ENCODE results near the gene TOM1. TPM values are rescaled to one million over a fixed set of nuclear protein-coding genes. Genes with fewer than 3 reads are reported as not detected.

TOM1 gene
- total and polyA plus RNA-seq, 12 donors = 51.1 to 72.5 (median 62.6) TPM

DNA sequence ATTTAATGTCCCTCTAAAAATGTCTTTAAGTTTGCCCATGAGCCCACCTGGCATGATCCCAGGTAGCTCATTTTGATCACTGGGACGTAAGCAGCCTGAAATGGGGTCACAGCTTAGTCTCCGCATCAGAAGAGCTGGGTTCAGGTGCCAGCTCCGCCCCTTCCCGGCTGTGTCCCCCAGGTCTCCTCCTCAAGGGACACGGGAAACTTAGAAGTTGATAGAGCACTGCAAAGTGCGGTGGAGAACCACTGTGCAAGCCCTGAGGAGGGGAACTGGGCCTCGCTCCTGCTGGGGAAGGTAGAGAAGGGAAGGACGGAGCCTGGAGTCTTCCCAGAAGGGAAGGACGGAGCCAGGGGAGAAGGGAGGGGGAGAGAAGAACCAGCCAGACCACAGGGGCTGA, 7.7 kb downstream of the TOM1 start:
- Histone ChIP-seq H3K36me3 (peaks cover 0 to 10% (median 0%) of the 10 kb centered on the region in 9 donors), H3K9me3 (no peaks in the 10 kb centered on the region), H3K4me1 (peaks cover 0 to 81% (median 55%) of the 10 kb centered on the region in 9 donors), H3K27me3 (no peaks in the 10 kb centered on the region), H3K27ac (peak overlapping the region in 8 of 10 donors; percentile 6 to 63 (median 42)), H3K4me3 (no peak overlapping the region)
- no peak for TF ChIP-seq CTCF (IDR thresholded peaks at IDR 0.05)
- ATAC-seq (no peak), DNase-seq (no peak)
- 80% methylated on average over 9 of the region's 9 CpGs for WGBS, 2 donors
- intact Hi-C loops (cut with DNase I) = no loop called here

DNA sequence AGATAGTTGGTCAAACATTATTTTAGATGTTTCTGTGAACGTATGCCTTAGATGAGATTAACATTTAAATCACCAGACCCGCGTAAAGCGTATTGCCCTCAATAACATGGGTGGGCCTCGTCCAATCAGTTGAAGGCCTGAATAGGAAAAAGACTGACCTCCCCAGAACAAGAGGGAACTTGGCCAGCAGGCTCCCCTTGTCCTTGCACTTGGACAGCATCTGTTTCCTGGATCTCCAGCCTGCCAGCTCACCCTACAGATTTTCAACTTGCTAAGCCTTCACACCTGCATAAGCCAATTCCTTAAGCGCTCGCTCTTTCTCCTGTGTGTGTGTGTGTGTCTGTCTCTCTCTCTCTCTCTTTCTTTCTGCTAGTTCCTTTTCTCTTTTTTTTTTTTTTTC, 8.2 kb downstream of the TOM1 start:
- no peak for DNase-seq
- no peak for TF ChIP-seq CTCF (IDR thresholded peaks at IDR 0.05)
- Histone ChIP-seq H3K4me3 (no peak overlapping the region), H3K4me1 (peaks cover 3 to 81% (median 60%) of the 10 kb centered on the region in 9 donors), H3K36me3 (peaks cover 0 to 9% (median 0%) of the 10 kb centered on the region in 9 donors), H3K27ac (no peak overlapping the region), H3K9me3 (no peaks in the 10 kb centered on the region), H3K27me3 (no peaks in the 10 kb centered on the region)
- 90 to 91% methylated on average over 7 of the region's 7 CpGs for WGBS, 2 donors
- intact Hi-C loops (cut with DNase I) = no loop called here
- ATAC-seq = no peak

GRCh38 chr22:35308480-35309021, 8.9 kb downstream of the TOM1 start:
- Histone ChIP-seq H3K27ac (peak overlapping the region in 2 of 10 donors; percentile 39 to 45), H3K36me3 (peaks cover 0 to 9% (median 0%) of the 10 kb centered on the region in 9 donors), H3K9me3 (no peaks in the 10 kb centered on the region), H3K4me3 (no peak overlapping the region), H3K4me1 (peaks cover 5 to 86% (median 67%) of the 10 kb centered on the region in 9 donors), H3K27me3 (no peaks in the 10 kb centered on the region)
- no peak for ATAC-seq
- TF ChIP-seq CTCF (IDR thresholded peaks at IDR 0.05) = no peak
- intact Hi-C loops (cut with DNase I) = no loop called here
- DNase-seq = no peak
- 76 to 80% methylated on average over 6 of the region's 6 CpGs for WGBS, 2 donors

DNA sequence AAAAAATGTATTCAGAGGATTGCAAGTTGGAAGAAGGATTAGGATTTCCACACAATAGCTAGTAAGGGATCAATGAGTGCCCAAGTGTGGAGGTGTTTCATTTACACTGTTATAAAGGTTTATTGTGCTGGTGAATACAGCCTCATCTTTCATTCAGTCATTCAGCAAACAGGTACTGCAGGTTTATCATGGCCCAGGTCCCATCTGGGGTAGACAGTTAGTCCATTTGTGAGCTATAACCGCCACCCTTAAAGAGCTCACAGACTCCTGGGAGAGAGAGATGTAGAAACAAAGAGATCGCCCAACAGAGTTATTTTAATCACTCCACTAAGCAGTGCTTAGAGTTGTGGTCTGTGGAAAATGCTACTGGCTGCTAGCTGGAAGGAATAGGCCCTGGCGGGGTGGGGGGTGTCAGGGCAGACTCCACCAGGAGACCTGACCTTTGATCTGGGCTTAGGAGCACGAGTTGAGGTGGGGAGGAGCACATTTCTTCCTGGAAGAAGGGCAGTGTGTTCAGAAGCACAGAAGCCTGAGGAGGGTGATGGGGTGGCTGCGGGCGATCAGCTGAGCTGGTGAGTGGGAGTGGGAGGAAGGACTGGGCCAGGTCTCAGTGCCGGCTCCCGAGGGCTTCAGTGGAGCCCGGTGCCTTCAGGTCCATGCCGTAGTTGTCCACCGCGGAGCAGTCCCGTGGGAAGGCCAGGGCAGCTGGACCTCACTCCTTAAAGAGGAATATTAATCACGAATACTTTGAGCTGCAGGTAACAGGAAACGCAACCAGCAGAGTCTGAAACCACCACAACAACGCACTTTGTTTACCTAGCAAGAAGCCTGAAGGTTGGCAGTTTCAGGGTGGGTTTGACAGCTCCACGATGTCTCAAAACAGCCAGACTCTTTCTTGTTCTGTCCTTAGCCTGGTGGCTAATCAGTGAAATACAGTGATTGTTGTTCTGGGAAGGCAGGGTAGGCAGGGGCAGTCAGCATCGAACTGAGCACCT, 11.2 kb downstream of the TOM1 start:
- peaks cover 14 to 94% (median 81%) of the 10 kb centered on the region in 9 donors for H3K4me1 ChIP-seq
- intact Hi-C loops (cut with DNase I) = no loop called here

More for the DNA sequence above, 11.2 kb downstream of the TOM1 start:
- 61% methylated on average over 18 of the region's 18 CpGs for WGBS, 2 donors
- ATAC-seq (no peak), DNase-seq (no peak)
- Histone ChIP-seq H3K4me3 (no peak overlapping the region), H3K27me3 (no peaks in the 10 kb centered on the region), H3K27ac (peak overlapping the region in 9 of 10 donors; percentile 49 to 93 (median 86)), H3K36me3 (peaks cover 0 to 24% (median 0%) of the 10 kb centered on the region in 9 donors), H3K9me3 (no peaks in the 10 kb centered on the region)
- no peak for TF ChIP-seq CTCF (IDR thresholded peaks at IDR 0.05)
